Adrenal gland (tissue), 12 donors: ENCODE results near the gene TDRD12. TPM values are rescaled to one million over a fixed set of nuclear protein-coding genes. Genes with fewer than 3 reads are reported as not detected.
"Not testable (repeated sequence)": the region's sequence is repeated elsewhere in the genome, so short reads cannot be mapped to it uniquely, and the experiment has no call there.

Experiments
- DNase-seq, 7 donors: peaks; one replicate each; pipeline ENCODE4 v3.0.0-alpha.2; 2019 to 2020
- H3K27ac ChIP-seq, 5 donors: fragments of 200-600 bp; sonication (generic) in 4 of 5; 1 replicate in 3 of 5; 2 replicates in 2 of 5; pipeline versions ENCODE4 v1.5.1 to v1.8.0; 2016 to 2020; ENCODE audit warnings: mild to moderate bottlenecking in 1 of 5
- H3K27me3 ChIP-seq: fragments of 200-600 bp; 2 replicates; pipeline ENCODE4 v1.8.0; 2021
- H3K36me3 ChIP-seq, 2 donors: fragments of 200-600 bp; replicated peaks in 1 of 2; 1 replicate in 1 of 2; 2 replicates in 1 of 2; pipeline versions ENCODE4 v1.5.1 to v1.8.0; 2018 to 2022
- H3K4me1 ChIP-seq, 2 donors: fragments of 200-600 bp; replicated peaks in 1 of 2; 1 replicate in 1 of 2; 2 replicates in 1 of 2; pipeline versions ENCODE4 v1.5.1 to v1.8.0; 2018 to 2021
- H3K4me3 ChIP-seq, 4 donors: fragments of 200-600 bp; sonication (generic) in 3 of 4; one replicate each; pipeline ENCODE4 v1.5.1; 2016 to 2018
- H3K9me3 ChIP-seq, 3 donors: fragments of 200-600 bp; sonication (generic) in 1 of 3; replicated peaks in 1 of 3; 1 replicate in 2 of 3; 2 replicates in 1 of 3; pipeline versions ENCODE4 v1.5.1 to v1.8.0; 2016 to 2021
- POLR2A ChIP-seq, 2 donors: fragments of 450-650 bp; IDR thresholded peaks; one replicate each; pipeline ENCODE4 v1.6.1; 2017; ENCODE audit warnings: antibody characterized with exemption in 2 of 2, mild to moderate bottlenecking in 2 of 2, moderate library complexity in 1 of 2
- WGBS, 4 donors: extraction: QIAGEN DNeasy Blood & Tissue Kit in 2 of 4; methylation state at CpG; one replicate each; pipeline versions ENCODE4 v1.1.5 to v1.1.7; 2013 to 2017; 5-methylcytosine and 5-hydroxymethylcytosine counted together
- intact Hi-C, 2 donors: fragments of 100-400 bp; cut with DNase I; formaldehyde crosslinking; loops; one replicate each; pipeline versions ENCODE4 v1.14.1 to v1.15.0; 2022 to 2023
- polyA plus RNA-seq, 3 donors: library from polyadenylated mRNA; stranded (reverse); fragments of 200-250 nt in 2 of 3; fragments of 350-450 nt in 1 of 3; fragmentation: Illumina TruSeq in 1 of 3; extraction: RNeasy Lipid Tissue Mini Kit (QIAGEN cat#74804) in 1 of 3; gene quantifications; one replicate each; pipeline ENCODE4 v1.2.3, GENCODE V29; 2013 to 2014
- total RNA-seq, 9 donors: library from RNA; depleted of rRNA in 4 of 9; stranded (reverse); fragments of >200 nt in 4 of 9; fragments of 120-200 nt in 1 of 9; fragmentation: NEBNext Ultra II Directional in 1 of 9; extraction: Animal tissue kit (Norgen Biotek cat#: 25700) in 1 of 9; gene quantifications; one replicate each; pipeline versions ENCODE4 v1.1.0 to v1.2.4, GENCODE V29; 2013 to 2023
- TF ChIP-seq, protein P1 (sequence below), 6 experiments: fragments of 450-650 bp in 4 of 6; fragments of 200-600 bp in 2 of 6; sonication (generic) in 1 of 6; IDR thresholded peaks; 1 replicate in 5 of 6; 2 replicates in 1 of 6; pipeline versions ENCODE4 v1.5.1 to v1.8.0; 2016 to 2021; ENCODE audit warnings: antibody characterized with exemption in 6 of 6, mild to moderate bottlenecking in 2 of 6, moderate library complexity in 1 of 6
- donor health status: healthy with polysubstance abuse.
- donor health status: Bipolar disorder and iron deficiency.
- donor health status: DM: yes; HTN: yes; CAD: no.
- donor health status: DM: no; HTN: no; CAD: no.
- donor health status: DM: no; HTN: no; CAD: no.
- donor health status: DM: yes; HTN: yes; CAD: no.

Gene TDRD12
- total and polyA plus RNA-seq, 12 donors = 0.08 to 3.7 (median 1.1) TPM; not detected in 2

DNA sequence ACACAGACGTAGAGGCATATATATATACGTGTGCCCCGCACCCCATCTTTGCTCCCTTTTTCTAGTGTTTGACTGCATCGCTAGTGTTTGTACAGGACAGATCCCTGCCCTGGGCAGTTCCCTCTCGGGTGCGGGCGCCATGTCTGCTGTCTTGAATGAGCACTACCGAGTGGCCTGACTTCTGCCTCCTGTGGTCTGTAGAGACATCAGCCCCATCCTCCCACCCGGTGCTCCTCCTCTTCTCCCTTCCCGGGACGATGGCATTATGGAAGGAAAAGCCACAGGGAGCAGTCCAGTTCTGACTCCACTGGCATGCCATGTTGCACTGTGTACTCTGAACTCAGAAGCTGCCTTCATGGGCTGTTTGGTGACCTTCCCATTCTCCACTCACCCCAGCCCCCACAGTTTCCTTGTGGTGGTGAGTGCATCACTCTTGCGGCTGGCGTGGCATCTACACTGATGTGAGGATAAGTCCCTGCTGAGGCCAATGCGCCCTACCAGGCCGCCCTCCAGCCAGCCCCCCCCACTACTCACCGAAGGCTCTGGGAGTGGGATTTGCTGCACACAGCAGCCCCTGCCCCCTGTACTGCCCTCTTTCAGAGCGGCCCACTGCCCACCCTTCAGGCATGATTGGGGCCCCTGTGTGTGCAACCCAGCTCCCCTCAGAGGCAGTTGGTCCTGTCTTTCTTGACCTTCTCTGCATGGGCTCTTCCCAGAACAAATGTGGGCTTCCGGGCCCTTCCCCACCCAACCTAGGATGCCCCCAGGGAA, 25.2 kb downstream of the TDRD12 start:
- Histone ChIP-seq H3K9me3 (no peaks in the 10 kb centered on the region), H3K36me3 (no peaks in the 10 kb centered on the region), H3K4me1 (no peaks in the 10 kb centered on the region), H3K4me3 (no peak overlapping the region), H3K27me3 (no peaks in the 10 kb centered on the region), H3K27ac (no peak overlapping the region)
- no peak for DNase-seq
- intact Hi-C loops = no loop called here
- no peak for TF ChIP-seq POLR2A (IDR thresholded peaks at IDR 0.05)
- TF ChIP-seq, protein P1, sequence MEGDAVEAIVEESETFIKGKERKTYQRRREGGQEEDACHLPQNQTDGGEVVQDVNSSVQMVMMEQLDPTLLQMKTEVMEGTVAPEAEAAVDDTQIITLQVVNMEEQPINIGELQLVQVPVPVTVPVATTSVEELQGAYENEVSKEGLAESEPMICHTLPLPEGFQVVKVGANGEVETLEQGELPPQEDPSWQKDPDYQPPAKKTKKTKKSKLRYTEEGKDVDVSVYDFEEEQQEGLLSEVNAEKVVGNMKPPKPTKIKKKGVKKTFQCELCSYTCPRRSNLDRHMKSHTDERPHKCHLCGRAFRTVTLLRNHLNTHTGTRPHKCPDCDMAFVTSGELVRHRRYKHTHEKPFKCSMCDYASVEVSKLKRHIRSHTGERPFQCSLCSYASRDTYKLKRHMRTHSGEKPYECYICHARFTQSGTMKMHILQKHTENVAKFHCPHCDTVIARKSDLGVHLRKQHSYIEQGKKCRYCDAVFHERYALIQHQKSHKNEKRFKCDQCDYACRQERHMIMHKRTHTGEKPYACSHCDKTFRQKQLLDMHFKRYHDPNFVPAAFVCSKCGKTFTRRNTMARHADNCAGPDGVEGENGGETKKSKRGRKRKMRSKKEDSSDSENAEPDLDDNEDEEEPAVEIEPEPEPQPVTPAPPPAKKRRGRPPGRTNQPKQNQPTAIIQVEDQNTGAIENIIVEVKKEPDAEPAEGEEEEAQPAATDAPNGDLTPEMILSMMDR (IDR thresholded peaks at IDR 0.05) = no peak
- 86 to 92% (median 88%) methylated on average over 16 to 18 of the region's 18 CpGs for WGBS, 4 donors

DNA sequence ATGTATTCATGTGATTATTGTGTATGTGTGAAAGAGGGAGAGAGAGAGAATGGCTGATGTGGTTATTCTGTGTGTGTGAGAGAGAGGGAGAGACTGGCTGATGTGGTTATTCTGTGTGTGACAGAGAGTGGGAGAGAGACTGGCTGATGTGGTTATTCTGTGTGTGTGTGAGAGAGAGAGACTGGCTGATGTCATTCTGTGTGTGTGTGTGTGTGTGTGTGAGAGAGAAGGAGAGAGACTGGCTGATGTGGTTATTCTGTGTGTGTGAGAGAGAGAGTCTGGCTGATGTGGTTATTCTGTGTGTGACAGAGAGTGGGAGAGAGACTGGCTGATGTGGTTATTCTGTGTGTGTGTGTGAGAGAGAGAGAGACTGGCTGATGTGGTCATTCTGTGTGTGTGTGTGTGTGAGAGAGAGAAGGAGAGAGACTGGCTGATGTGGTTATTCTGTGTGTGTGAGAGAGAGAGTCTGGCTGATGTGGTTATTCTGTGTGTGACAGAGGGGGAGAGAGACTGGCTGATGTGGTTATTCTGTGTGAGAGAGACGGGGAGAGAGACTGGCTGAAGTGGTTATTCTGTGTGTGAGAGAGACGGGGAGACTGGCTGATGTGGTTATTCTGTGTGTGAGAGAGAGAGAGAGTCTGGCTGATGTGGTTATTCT, 26.2 kb downstream of the TDRD12 start:
- DNase-seq, H3K27ac ChIP-seq, H3K36me3 ChIP-seq, H3K4me1 ChIP-seq, H3K27me3 ChIP-seq, H3K9me3 ChIP-seq, intact Hi-C loops, H3K4me3 ChIP-seq: not testable (repeated sequence)
- WGBS, 4 donors = 44 to 56% (median 54%) methylated on average over 2 of the region's 2 CpGs

DNA sequence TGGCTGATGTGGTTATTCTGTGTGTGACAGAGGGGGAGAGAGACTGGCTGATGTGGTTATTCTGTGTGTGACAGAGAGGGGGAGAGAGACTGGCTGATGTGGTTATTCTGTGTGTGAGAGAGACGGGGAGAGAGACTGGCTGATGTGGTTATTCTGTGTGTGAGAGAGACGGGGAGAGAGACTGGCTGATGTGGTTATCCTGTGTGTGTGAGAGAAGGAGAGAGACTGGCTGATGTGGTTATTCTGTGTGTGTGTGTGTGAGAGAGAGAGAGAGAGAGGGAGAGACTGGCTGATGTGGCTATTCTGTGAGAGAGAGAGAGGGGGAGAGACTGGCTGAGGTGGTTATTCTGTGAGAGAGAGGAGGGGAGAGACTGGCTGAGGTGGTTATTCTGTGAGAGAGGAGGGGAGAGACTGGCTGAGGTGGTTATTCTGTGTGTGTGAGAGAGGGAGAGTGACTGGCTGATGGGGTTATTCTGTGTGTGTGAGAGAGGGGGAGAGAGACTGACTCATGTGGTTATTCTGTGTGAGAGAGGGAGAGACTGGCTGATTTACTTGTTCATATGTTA, 27.1 kb downstream of the TDRD12 start:
- intact Hi-C loops, H3K27me3 ChIP-seq, H3K4me1 ChIP-seq, H3K4me3 ChIP-seq, H3K36me3 ChIP-seq, H3K27ac ChIP-seq, H3K9me3 ChIP-seq, DNase-seq: not testable (repeated sequence)
- 26 to 35% (median 28%) methylated on average over 2 of the region's 2 CpGs for WGBS, 4 donors

DNA sequence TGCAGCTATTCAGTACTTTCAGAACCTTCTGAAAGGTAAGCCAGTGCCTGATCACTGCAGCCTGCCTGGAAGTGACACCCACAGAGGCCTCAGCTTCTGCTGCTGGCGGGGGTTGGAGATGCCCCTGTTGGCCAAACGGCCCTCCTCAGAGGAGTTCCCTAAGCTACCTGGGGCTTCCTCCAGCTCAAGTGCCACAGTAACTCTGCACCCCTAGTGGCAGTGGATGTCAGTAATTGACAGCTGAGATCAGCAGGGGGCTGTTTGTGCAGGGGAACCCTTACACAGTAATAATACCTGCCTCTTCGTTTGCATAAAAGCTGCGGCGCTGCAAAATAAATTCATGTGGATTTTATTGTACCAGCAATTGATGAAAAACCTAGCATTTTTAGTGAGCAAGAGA, 28.9 kb downstream of the TDRD12 start:
- TF ChIP-seq, protein P1 (IDR thresholded peaks at IDR 0.05) = no peak
- TF ChIP-seq POLR2A (IDR thresholded peaks at IDR 0.05) = no peak
- Histone ChIP-seq H3K27ac (no peak overlapping the region), H3K4me1 (no peaks in the 10 kb centered on the region), H3K36me3 (no peaks in the 10 kb centered on the region), H3K27me3 (no peaks in the 10 kb centered on the region), H3K4me3 (no peak overlapping the region), H3K9me3 (no peaks in the 10 kb centered on the region)
- intact Hi-C loops = no loop called here
- 69 to 80% (median 77%) methylated on average over 4 to 5 of the region's 5 CpGs for WGBS, 4 donors
- no peak for DNase-seq

DNA sequence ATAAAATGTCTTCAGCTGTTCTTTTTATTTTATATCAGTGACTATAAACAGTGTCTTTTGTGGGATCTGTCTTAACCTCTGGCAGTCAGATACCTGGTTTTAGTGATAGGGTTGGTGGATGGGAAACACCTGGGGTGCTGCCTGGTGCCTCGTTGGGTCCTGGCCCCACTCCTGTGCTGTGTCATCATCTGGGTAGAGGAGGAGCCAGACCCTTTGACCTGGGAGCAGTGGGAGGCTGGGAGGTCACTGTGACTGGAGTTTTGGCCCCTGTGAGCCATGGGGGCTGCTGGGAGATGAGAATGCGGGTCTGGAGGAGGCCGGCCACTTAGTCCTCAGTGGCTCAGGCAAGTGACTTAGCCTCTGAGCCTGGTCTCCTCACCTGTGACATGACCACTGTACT, 29.4 kb downstream of the TDRD12 start:
- H3K9me3 ChIP-seq = no peaks in the 10 kb centered on the region
- no peak for TF ChIP-seq POLR2A (IDR thresholded peaks at IDR 0.05)
- TF ChIP-seq, protein P1 (IDR thresholded peaks at IDR 0.05) = no peak
- WGBS, 4 donors = 33 to 76% (median 64%) methylated on average over 1 to 3 of the region's 3 CpGs
- no peak overlapping the region for H3K27ac ChIP-seq
- H3K4me1 ChIP-seq = no peaks in the 10 kb centered on the region
- DNase-seq = no peak
- intact Hi-C loops = no loop called here
- no peak overlapping the region for H3K4me3 ChIP-seq
- H3K27me3 ChIP-seq = no peaks in the 10 kb centered on the region
- no peaks in the 10 kb centered on the region for H3K36me3 ChIP-seq
